Spleen (tissue), 11 donors: ENCODE results near the gene BRD1. TPM values are rescaled to one million over a fixed set of nuclear protein-coding genes. Genes with fewer than 3 reads are reported as not detected.

Experiments
- DNase-seq: peaks from one replicate; pipeline ENCODE4 v3.0.0-alpha.2; 2020
- H3K27ac ChIP-seq, 8 donors: fragments of 200-600 bp; sonication (generic) in 7 of 8; 1 replicate in 4 of 8; 2 replicates in 4 of 8; pipeline versions ENCODE4 v1.5.0 to v1.8.0; 2016 to 2021; ENCODE audit warnings: inconsistent platforms in 4 of 8, mild to moderate bottlenecking in 4 of 8, moderate library complexity in 1 of 8
- H3K27me3 ChIP-seq, 7 donors: fragments of 200-600 bp; sonication (generic) in 6 of 7; replicated peaks in 1 of 7; 1 replicate in 4 of 7; 2 replicates in 3 of 7; pipeline versions ENCODE4 v1.5.0 to v1.8.0; 2016 to 2021; ENCODE audit warnings: inconsistent platforms in 3 of 7, mild to moderate bottlenecking in 1 of 7
- H3K36me3 ChIP-seq, 6 donors: fragments of 200-600 bp; sonication (generic) in 5 of 6; 1 replicate in 4 of 6; 2 replicates in 2 of 6; pipeline versions ENCODE4 v1.5.0 to v1.8.0; 2016 to 2021; ENCODE audit warnings: inconsistent platforms in 2 of 6
- H3K4me1 ChIP-seq, 6 donors: fragments of 200-600 bp; sonication (generic) in 5 of 6; 1 replicate in 3 of 6; 2 replicates in 3 of 6; pipeline versions ENCODE4 v1.5.0 to v1.8.0; 2016 to 2021; ENCODE audit warnings: inconsistent platforms in 3 of 6
- H3K4me3 ChIP-seq, 8 donors: fragments of 200-600 bp; sonication (generic) in 7 of 8; 1 replicate in 4 of 8; 2 replicates in 4 of 8; pipeline versions ENCODE4 v1.5.0 to v1.8.0; 2016 to 2021; ENCODE audit warnings: inconsistent platforms in 4 of 8, mild to moderate bottlenecking in 4 of 8, moderate library complexity in 2 of 8
- H3K9me3 ChIP-seq, 8 donors: fragments of 200-600 bp; sonication (generic) in 7 of 8; 1 replicate in 4 of 8; 2 replicates in 4 of 8; pipeline versions ENCODE4 v1.5.0 to v1.8.0; 2016 to 2021; ENCODE audit warnings: inconsistent platforms in 4 of 8
- CTCF ChIP-seq, 11 experiments: fragments of 200-600 bp in 7 of 11; fragments of 450-650 bp in 4 of 11; sonication (generic) in 4 of 11; IDR thresholded peaks in 8 of 11; conservative IDR thresholded peaks in 3 of 11; 1 replicate in 7 of 11; 2 replicates in 4 of 11; pipeline versions ENCODE4 v1.4.0 to v1.8.0; 2016 to 2021; ENCODE audit warnings: antibody characterized with exemption in 11 of 11, inconsistent platforms in 4 of 11, mild to moderate bottlenecking in 1 of 11
- POLR2A ChIP-seq, 3 donors: fragments of 450-650 bp; IDR thresholded peaks; one replicate each; pipeline ENCODE4 v1.5.1; 2017; ENCODE audit warnings: antibody characterized with exemption in 3 of 3, mild to moderate bottlenecking in 1 of 3
- POLR2AphosphoS5 ChIP-seq, 3 donors: sonication (generic); formaldehyde crosslinking; IDR thresholded peaks; one replicate each; pipeline ENCODE4 v1.5.1; 2017; ENCODE audit warnings: antibody characterized with exemption in 3 of 3
- WGBS, 5 donors: extraction: QIAGEN DNeasy Blood & Tissue Kit in 3 of 5; methylation state at CpG; one replicate each; pipeline versions ENCODE4 v1.1.5 to v1.1.7; 2013 to 2018; 5-methylcytosine and 5-hydroxymethylcytosine counted together
- intact Hi-C: fragments of 100-400 bp; cut with DNase I; formaldehyde crosslinking; loops from one replicate; pipeline ENCODE4 v1.15.0; 2023; ENCODE audit warnings: low total_unique reads
- polyA plus RNA-seq, 3 donors: library from polyadenylated mRNA; stranded (reverse); fragments of 200-250 nt; gene quantifications; one replicate each; pipeline ENCODE4 v1.2.1, GENCODE V29; 2013
- small RNA-seq, 4 donors: library from RNA; depleted of rRNA; stranded (forward); fragments of <200 nt; gene quantifications; one replicate each; pipeline ENCODE3, GENCODE V24; 2016
- total RNA-seq, 7 donors: library from RNA; depleted of rRNA in 3 of 7; stranded (reverse); fragments of >200 nt in 3 of 7; fragmentation: NEBNext Ultra II Directional in 4 of 7; extraction: Animal tissue kit (Norgen Biotek cat#: 25700) in 4 of 7; gene quantifications; one replicate each; pipeline versions ENCODE4 v1.1.0 to v1.2.1, GENCODE V29; 2016 to 2021
- donor health status: healthy with polysubstance abuse.
- donor health status: DM: no; HTN: no; CAD: no; lungs with moderate emphysema.
- donor health status: DM: no; HTN: no; CAD: no.
- donor health status: Bipolar disorder and iron deficiency.
- donor health status: healthy.
- donor health status: DM: no; HTN: no; CAD: no.
- donor health status: DM: yes; HTN: yes; CAD: no.

Gene BRD1
- total and polyA plus RNA-seq, 10 donors = 14.2 to 59.6 (median 37.4) TPM

GRCh38 chr22:49724030-49724892 is 103.4 kb downstream of the BRD1 start:
- TF ChIP-seq POLR2A (IDR thresholded peaks at IDR 0.05) (no peak), POLR2AphosphoS5 (IDR thresholded peaks at IDR 0.05) (peak; percentile 73 to 83 (median 81))
- no peaks in the 10 kb centered on the region for H3K36me3 ChIP-seq
- no peak for DNase-seq
- H3K27ac ChIP-seq = peak overlapping the region in 6 of 8 donors; percentile 31 to 67 (median 50)
- peaks cover 4 to 60% (median 48%) of the 10 kb centered on the region in 7 donors for H3K27me3 ChIP-seq
- 17 to 42% (median 25%) methylated on average over 40 to 54 of the region's 54 CpGs for WGBS, 5 donors
- peak overlapping the region; percentile 11 to 65 (median 42) for H3K4me3 ChIP-seq
- H3K4me1 ChIP-seq = peaks cover 5 to 22% (median 17%) of the 10 kb centered on the region in 6 donors
- no peaks in the 10 kb centered on the region for H3K9me3 ChIP-seq
- intact Hi-C loops = no loop called here

- Histone ChIP-seq H3K27ac (peak overlapping the region in 1 of 8 donors; percentile 67), H3K36me3 (no peaks in the 10 kb centered on the region), H3K4me3 (peak overlapping the region in 1 of 8 donors; percentile 37), H3K9me3 (no peaks in the 10 kb centered on the region), H3K27me3 (peaks cover 4 to 53% (median 41%) of the 10 kb centered on the region in 7 donors), H3K4me1 (peaks cover 5 to 22% (median 17%) of the 10 kb centered on the region in 6 donors)
- DNase-seq = no peak
- intact Hi-C loops = no loop called here
- WGBS, 5 donors = 88 to 91% (median 89%) methylated on average over 13 to 14 of the region's 14 CpGs
- no peak for TF ChIP-seq POLR2A (IDR thresholded peaks at IDR 0.05)
- no peak for TF ChIP-seq CTCF (IDR thresholded peaks at IDR 0.05 in 8 of 11, conservative IDR thresholded peaks at IDR 0.05 in 3 of 11)
- no peak for TF ChIP-seq POLR2AphosphoS5 (IDR thresholded peaks at IDR 0.05)
These were observed 104.1 kb downstream of the BRD1 start for GRCh38 chr22:49723478-49724029.

Small RNAs within 50 kb of the gene (small RNA-seq; reads per million reads assigned to genes)
- gene AL117328.1 = 0 reads per million in 4 donors
- gene RF00017 = 0 reads per million in 4 donors

Other genes starting within 250 kb of the BRD1 start
- gene ZBED4, start 26.0 kb upstream of the BRD1 start, total RNA-seq = 10 to 100 TPM; 10.1 to 23.2 (median 16.1) TPM
- 1 to 10 TPM; 2.9 to 5.3 (median 3.5) TPM for gene ZBED4, start 26.0 kb upstream of the BRD1 start, polyA plus RNA-seq
- 10 to 100 TPM; 10.2 to 20.1 (median 13.3) TPM for gene ALG12, start 90.6 kb upstream of the BRD1 start, total RNA-seq
- gene ALG12, start 90.6 kb upstream of the BRD1 start, polyA plus RNA-seq = 1 to 10 TPM; 5.7 to 7.1 (median 5.9) TPM
- 10 to 100 TPM; 23.2 to 46.3 (median 38.1) TPM for gene CRELD2, start 90.8 kb upstream of the BRD1 start, total RNA-seq
- 10 to 100 TPM; 16.2 to 26.3 (median 18.3) TPM for gene CRELD2, start 90.8 kb upstream of the BRD1 start, polyA plus RNA-seq
- 100 to 1,000 TPM in 5 of 7 donors, 10 to 100 TPM in 2; 72.1 to 134 (median 109) TPM for gene PIM3, start 132.9 kb upstream of the BRD1 start, total RNA-seq
- 10 to 100 TPM; 49.5 to 84.4 (median 52.0) TPM for gene PIM3, start 132.9 kb upstream of the BRD1 start, polyA plus RNA-seq
- 1 to 10 TPM in 2 of 7 donors, under 1 TPM in 5; 0.23 to 1.9 (median 0.94) TPM for gene IL17REL, start 184.9 kb upstream of the BRD1 start, total RNA-seq
- 1 to 10 TPM in 1 of 3 donors, under 1 TPM in 2; 0.21 to 1.2 (median 0.33) TPM for gene IL17REL, start 184.9 kb upstream of the BRD1 start, polyA plus RNA-seq
- gene TTLL8, start 230.4 kb upstream of the BRD1 start, total RNA-seq = not detected
- gene TTLL8, start 230.4 kb upstream of the BRD1 start, polyA plus RNA-seq = not detected